SIG-M5 treated with dmso at 0.1 percent for 504 hours (cell line): ENCODE results near the gene USP14.
"Not testable (repeated sequence)": the region's sequence is repeated elsewhere in the genome, so short reads cannot be mapped to it uniquely, and the experiment has no call there.

Experiments used
- DNase-seq: peaks from one replicate; lab custom pipeline; 2025; ENCODE audit not compliant: unreplicated experiment; lab: John Stamatoyannopoulos, UW

Gene USP14

GRCh38 chr18:158128-159036 lies at the start of gene USP14:
Gene USP14, plus strand, starts transcription at chr18:158557. Its CDS starts 142 bp downstream, at chr18:158699.
- DNase-seq, result peak; percentile 96

- not testable (repeated sequence) for DNase-seq
Observed at GRCh38 chr18:108665-109063, 49.7 kb upstream of the USP14 start.

DNA sequence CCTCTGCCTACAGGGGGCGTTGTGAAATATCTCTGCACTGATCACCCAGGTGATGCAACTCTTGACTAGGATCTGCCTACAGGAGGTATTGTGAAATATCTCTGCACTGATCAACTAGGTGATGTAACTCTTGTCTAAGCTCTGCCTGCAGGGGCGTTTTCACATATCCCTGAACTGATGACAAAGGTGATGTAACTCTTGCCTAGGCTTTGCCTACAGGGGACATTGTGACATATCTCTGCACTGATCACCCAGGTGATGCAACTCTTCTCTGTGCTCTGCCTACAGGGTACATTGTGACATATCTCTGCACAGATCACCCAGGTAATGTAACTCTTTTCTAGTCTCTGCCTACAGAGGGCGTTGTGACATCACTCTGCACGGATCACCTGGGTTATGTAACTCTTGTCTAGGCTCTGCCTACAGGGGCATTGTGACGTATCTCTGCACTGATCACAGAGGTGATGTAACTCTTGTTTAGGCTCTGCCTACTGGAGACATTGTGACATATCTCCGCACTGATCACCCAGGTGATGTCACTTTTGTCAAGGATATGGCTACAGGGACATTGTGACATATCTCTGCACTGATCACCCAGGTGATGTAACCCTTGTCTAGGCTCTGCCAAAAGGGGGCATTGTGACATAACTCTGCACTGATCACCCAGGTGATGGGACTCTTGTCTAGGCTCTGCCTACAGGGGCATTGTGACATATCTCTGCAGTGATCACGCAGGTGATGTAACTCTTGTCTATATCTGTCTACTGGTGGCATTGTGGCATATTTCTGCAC lies 49.0 kb upstream of the USP14 start:
- DNase-seq, result not testable (repeated sequence)

DNA sequence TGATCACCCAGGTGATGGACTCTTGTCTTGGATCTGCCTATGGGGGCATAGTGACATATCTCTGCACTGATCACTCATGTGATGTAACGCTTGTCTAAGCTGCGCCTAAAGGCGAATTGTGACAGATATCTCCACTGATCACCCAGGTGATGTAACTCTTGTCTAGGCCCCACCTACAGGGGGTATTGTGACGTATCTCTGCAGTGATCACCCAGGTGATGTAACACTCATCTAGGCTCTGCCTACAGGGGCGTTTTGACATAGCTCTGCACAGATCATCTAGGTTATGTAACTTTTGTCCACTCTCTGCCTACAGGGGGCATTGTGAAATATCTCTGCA lies 48.5 kb upstream of the USP14 start:
- not testable (repeated sequence) for DNase-seq

- DNase-seq, result not testable (repeated sequence)
Observed at GRCh38 chr18:110351-111201, 47.8 kb upstream of the USP14 start.

DNA sequence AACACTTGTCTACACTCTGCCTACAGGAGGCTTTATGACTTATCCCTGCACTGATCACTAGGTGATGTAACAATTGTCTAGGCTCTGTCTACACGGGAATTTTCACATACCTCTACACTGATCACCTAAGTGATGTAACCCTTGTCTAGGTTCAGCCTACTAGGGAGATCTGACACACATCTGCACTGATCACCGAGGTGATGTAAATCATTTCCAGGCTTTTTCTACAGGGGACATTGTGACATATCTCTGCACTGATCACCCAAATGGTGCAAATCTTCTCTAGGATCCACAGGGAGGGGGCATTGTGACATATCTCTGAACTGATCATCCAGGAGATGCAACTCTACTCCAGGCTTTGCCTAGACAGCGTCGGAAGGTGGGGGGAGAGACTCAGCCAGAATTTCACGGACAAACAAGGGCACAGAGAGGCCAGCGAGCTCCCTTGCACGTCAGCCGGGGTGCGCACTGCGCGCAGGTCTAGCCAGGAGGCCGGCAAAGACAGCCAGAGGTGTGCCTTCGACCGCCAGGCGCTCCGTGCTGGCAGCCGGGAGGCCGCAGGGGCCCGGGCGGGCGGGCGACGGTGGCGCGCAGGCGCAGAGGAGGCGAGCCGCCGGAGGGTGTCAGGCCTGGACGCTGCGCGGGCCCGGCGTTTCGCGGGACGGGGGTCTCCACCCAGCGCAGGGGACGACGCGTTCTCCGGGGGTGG lies 46.9 kb upstream of the USP14 start:
- DNase-seq, result no peak

- DNase-seq, result not testable (repeated sequence)
Observed at GRCh38 chr18:112015-112733, 46.2 kb upstream of the USP14 start.

DNA sequence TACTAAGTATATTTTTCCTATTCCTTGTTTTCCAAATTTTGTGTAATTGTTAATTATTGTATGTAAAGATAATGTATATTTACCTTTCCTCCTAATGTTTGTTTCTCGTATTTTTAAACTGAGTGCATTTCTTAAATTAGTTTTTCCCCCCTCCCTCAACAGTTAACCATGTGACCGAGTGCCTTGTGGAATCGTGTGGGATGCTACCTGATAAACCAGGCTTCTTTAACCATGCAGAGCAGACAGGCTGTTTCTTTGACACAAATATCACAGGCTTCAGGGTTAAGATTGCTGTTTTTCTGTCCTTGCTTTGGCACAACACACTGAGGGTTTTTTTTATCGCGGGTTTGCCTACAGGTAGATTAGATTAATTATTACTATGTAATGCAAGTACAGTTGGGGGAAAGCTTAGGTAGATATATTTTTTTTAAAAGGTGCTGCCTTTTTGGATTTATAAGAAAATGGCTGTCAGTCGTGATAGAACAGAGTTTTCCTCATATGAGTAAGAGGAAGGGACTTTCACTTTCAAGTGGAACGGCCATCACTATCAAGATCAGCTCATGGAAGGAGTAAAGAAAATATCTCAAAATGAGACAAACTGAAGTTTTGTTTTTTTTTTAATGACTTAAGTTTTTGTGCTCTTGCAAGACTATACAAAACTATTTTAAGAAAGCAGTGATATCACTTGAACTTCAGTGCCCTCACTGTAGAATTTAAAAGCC lies 37.7 kb upstream of the USP14 start:
- DNase-seq, result not testable (repeated sequence)

DNA sequence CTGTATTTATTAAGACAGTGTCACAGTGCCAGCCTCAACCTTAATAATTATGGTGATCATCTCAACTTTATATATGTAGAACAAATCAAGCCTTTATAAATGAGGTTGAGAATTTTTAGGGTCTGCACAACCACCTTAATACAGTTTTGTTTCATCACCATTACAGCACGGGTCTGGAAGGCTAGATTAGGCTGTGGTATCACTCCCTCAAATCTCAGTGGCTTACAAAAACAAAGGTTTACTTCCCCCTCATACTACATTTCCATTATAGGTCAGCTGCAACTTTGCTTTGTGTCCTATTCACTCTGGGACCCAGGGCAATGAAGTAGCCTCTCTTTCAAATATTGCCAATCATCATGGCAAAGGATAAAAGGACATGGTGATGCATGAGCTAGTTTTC lies 23.3 kb upstream of the USP14 start:
- DNase-seq, result no peak

- DNase-seq, result no peak
Observed at GRCh38 chr18:136433-136832, 21.9 kb upstream of the USP14 start.

DNA sequence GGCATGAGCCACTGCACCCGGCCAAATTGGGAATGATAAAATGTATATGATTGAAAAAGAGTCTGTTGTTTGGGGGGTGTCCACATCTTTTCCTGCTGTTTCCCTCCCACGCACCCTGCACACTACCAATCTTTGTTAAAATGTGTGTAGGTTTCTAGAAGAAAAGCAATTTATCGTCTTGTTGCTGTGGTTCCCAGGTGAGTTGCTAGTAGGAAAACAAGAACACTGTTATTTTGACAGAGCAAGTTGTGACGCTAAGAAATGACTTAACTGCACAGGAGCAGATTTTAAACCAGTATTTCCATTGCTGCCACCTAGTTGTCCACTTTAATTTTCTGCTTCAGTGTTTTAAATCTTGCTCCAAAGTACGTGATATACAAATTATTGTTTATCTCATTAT lies 21.0 kb upstream of the USP14 start:
- DNase-seq, result no peak

- no peak for DNase-seq
Observed at GRCh38 chr18:140670-141266, 17.6 kb upstream of the USP14 start.

- DNase-seq, result not testable (repeated sequence)
Observed at GRCh38 chr18:142624-143296, 15.6 kb upstream of the USP14 start.

- DNase-seq, result no peak
Observed at GRCh38 chr18:148841-149240, 9.5 kb upstream of the USP14 start.

DNA sequence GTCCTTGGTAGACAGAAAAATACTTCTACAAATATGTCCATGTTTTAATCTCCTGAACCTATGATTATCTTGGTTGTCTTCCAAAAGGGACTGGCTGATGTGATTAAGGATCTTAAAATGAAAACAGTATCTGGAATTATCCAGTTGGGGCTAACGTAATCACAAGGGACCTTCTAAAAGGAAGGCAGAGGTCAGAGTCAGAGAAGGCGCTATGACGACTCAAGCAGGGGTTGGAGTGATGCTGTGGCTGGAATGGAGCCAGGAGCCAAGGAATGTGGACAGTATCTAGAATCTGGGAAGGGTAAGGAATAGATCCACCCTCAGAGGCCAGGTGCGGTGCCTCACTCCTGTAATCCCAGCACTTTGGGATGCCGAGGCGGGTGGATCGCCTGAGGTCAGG lies 4.2 kb upstream of the USP14 start:
- no peak for DNase-seq

DNA sequence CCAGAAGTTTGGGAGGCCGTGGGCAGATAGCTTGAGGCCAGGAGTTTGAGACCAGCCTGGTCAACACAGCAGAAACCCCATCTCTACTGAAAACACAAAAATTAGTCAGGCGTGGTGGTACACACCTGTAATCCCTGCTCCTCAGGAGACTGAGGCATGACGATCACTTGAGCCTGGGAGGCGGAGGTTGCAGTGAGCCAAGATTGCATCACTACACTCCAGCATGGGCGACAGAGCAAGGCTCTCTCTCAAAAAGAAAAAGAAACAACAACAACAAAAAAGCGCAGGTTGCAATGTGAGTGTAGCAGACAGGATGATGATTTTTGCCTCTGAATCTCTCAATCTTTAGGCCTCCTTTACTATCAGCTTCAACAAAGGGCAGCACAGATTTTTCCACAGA lies 2.7 kb upstream of the USP14 start:
- DNase-seq, result no peak

GRCh38 chr18:156514-157230 lies 1.7 kb upstream of the USP14 start:
- DNase-seq, result no peak
